Calu3 (cell line): Measurements from ENCODE around the gene AMZ1. TPM values are rescaled to one million over a fixed set of nuclear protein-coding genes. Genes with fewer than 3 reads are reported as not detected.

Experiments used
- BruUV-seq: library from RNA; stranded (reverse); fragments of 400-500 nt; replicated peaks from 2 replicates; lab custom pipeline; 2021; lab: Mats Ljungman, UMichigan
- CTCF ChIA-PET: fragments of 300-600 bp; sonication (Branson Sonifier 250); formaldehyde crosslinking; loops from one replicate; lab custom pipeline; 2022; ENCODE audit warnings: antibody characterized with exemption; lab: Charles Lee
- DNase-seq: peaks from one replicate; pipeline ENCODE4 v3.0.0; 2022
- H3K27ac Mint-ChIP-seq: one replicate; pipeline ENCODE4 v1.8.0; 2022; ENCODE audit warnings: mixed read lengths; ENCODE audit not compliant: unreplicated experiment
- H3K27me3 Mint-ChIP-seq: one replicate; pipeline ENCODE4 v1.8.0; 2022; ENCODE audit warnings: mixed read lengths; ENCODE audit not compliant: unreplicated experiment
- H3K36me3 Mint-ChIP-seq: one replicate; pipeline ENCODE4 v1.8.0; 2022; ENCODE audit warnings: mild to moderate bottlenecking, moderate library complexity, mixed read lengths; ENCODE audit not compliant: insufficient read depth, unreplicated experiment
- H3K4me1 Mint-ChIP-seq: one replicate; pipeline ENCODE4 v1.8.0; 2022; ENCODE audit warnings: mild to moderate bottlenecking, low read depth, mixed read lengths; ENCODE audit not compliant: unreplicated experiment
- H3K4me3 Mint-ChIP-seq: one replicate; pipeline ENCODE4 v1.8.0; 2022; ENCODE audit warnings: mild to moderate bottlenecking, low read depth, moderate library complexity, mixed read lengths; ENCODE audit not compliant: unreplicated experiment
- H3K9me3 Mint-ChIP-seq: one replicate; pipeline ENCODE4 v1.8.0; 2022; ENCODE audit warnings: low read depth, mixed read lengths; ENCODE audit not compliant: unreplicated experiment
- CTCF ChIP-seq: fragments of 200-600 bp; IDR thresholded peaks from one replicate; pipeline ENCODE4 v1.8.0; 2022; ENCODE audit warnings: antibody characterized with exemption; ENCODE audit not compliant: unreplicated experiment
- intact Hi-C: fragments of 100-400 bp; cut with micrococcal nuclease; formaldehyde crosslinking; loops from one replicate; pipeline ENCODE4 v1.10.0; 2022; ENCODE audit not compliant: unreplicated experiment
- total RNA-seq: library from RNA; stranded (reverse); gene quantifications from 2 replicates; pipeline ENCODE4 v1.2.3, GENCODE V29; 2022

Gene AMZ1
- total RNA-seq, 1 experiment from 2014 or later, result 0.12 TPM

DNA sequence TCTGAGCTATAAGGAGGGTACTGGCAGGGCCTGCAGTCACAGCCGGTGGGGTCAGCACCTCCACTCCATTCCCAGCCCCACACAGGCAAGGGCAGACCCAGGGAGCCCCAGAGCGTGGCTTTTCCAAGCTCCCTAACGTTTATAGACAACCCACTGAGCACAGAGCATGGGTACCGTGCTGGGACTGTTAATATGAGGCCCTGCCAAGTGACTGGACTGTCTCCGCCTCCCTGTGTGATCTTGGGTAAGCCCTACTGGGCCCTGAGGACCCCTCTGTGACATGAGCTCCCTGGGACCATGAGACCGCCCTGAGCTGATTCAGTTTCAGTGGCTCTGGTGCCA lies 43.8 kb upstream of the AMZ1 start:
- Mint-ChIP-seq H3K4me1 (no peaks in the 10 kb centered on the region), H3K36me3 (peaks cover 41% of the 10 kb centered on the region), H3K27ac (no peak overlapping the region), H3K27me3 (no peaks in the 10 kb centered on the region), H3K4me3 (no peak overlapping the region), H3K9me3 (no peaks in the 10 kb centered on the region)
- no TSS peak for BruUV-seq
- CTCF ChIA-PET, result interaction anchor here (0.6 to 0.8 kb wide), 2 partner anchors 9 to 399 kb away, joined by 3 read pairs; partner anchors contain the start of gene CARD11
- no peak for DNase-seq
- intact Hi-C loops, result no loop called here
- no peak for TF ChIP-seq CTCF

GRCh38 chr7:2644562-2645273 lies 43.3 kb upstream of the AMZ1 start:
- Mint-ChIP-seq H3K27me3 (no peaks in the 10 kb centered on the region), H3K36me3 (peaks cover 42% of the 10 kb centered on the region), H3K9me3 (no peaks in the 10 kb centered on the region), H3K4me1 (no peaks in the 10 kb centered on the region), H3K27ac (no peak overlapping the region), H3K4me3 (no peak overlapping the region)
- intact Hi-C loops, result no loop called here
- TF ChIP-seq CTCF, result no peak
- DNase-seq, result no peak
- CTCF ChIA-PET, result no interaction called here
- no TSS peak for BruUV-seq

GRCh38 chr7:2645274-2645868 lies 42.6 kb upstream of the AMZ1 start:
- intact Hi-C loops, result no loop called here
- no peaks in the 10 kb centered on the region for H3K9me3 Mint-ChIP-seq
- no peaks in the 10 kb centered on the region for H3K4me1 Mint-ChIP-seq
- TF ChIP-seq CTCF, result no peak
- CTCF ChIA-PET, result no interaction called here
- H3K27me3 Mint-ChIP-seq, result no peaks in the 10 kb centered on the region
- H3K27ac Mint-ChIP-seq, result no peak overlapping the region
- no peak overlapping the region for H3K4me3 Mint-ChIP-seq
- no TSS peak for BruUV-seq
- no peak for DNase-seq
- peaks cover 43% of the 10 kb centered on the region for H3K36me3 Mint-ChIP-seq

GRCh38 chr7:2646336-2646679 lies 41.7 kb upstream of the AMZ1 start:
- no peak overlapping the region for H3K4me3 Mint-ChIP-seq
- no peak overlapping the region for H3K27ac Mint-ChIP-seq
- CTCF ChIA-PET, result no interaction called here
- H3K4me1 Mint-ChIP-seq, result no peaks in the 10 kb centered on the region
- no peaks in the 10 kb centered on the region for H3K9me3 Mint-ChIP-seq
- peaks cover 41% of the 10 kb centered on the region for H3K36me3 Mint-ChIP-seq
- no TSS peak for BruUV-seq
- intact Hi-C loops, result no loop called here
- no peak for TF ChIP-seq CTCF
- H3K27me3 Mint-ChIP-seq, result no peaks in the 10 kb centered on the region
- DNase-seq, result no peak
